Measurements from ENCODE around the gene PLEKHG4B. TPM values are rescaled to one million over a fixed set of nuclear protein-coding genes. Genes with fewer than 3 reads are reported as not detected.

PLEKHG4B gene
- total RNA-seq, 1 experiment from 2014 or later = 0.02 TPM

GRCh38 chr5:70440-70839 is 21.5 kb upstream of the PLEKHG4B start:
- no peak overlapping the region for H3K9ac ChIP-seq (ENCODE audit: low read length)
- no peak for ATAC-seq
- H3K4me2 ChIP-seq (ENCODE audit: low read length) = no peak overlapping the region
- no TSS peak for BruUV-seq (replicated peaks)
- POLR2A ChIA-PET = no interaction called here
- no peaks in the 10 kb centered on the region for H4K20me1 ChIP-seq (ENCODE audit: insufficient read depth)
- H3K4me3 ChIP-seq (replicated peaks in 1 of 2; ENCODE audit: low read depth in 1 of 2, low read length in 2 of 2) = no peak overlapping the region
- no peak overlapping the region for H3K27ac ChIP-seq (ENCODE audit: low read depth, low read length)
- H3K9me2 ChIP-seq (ENCODE audit: insufficient read depth) = no peaks in the 10 kb centered on the region
- RAD21 ChIA-PET (ENCODE audit: low non-redundant PET in 1 of 2, low total read pairs in 2 of 2, uncharacterized antibody in 2 of 2, unreplicated experiment in 2 of 2) = no interaction called here
- DNase-seq (ENCODE audit: low read depth, low spot score) = no peak
- H2AFZ ChIP-seq (ENCODE audit: low read depth, low read length, poor library complexity, severe bottlenecking) = no peak overlapping the region
- H3K4me1 ChIP-seq (ENCODE audit: control insufficient read depth in 1 of 2, insufficient read depth in 2 of 2, low read length in 2 of 2) = no peaks in the 10 kb centered on the region
- TF ChIP-seq EZH2 (IDR thresholded peaks at IDR 0.05) = no peak
- no peak for TF ChIP-seq MAX (IDR thresholded peaks at IDR 0.05)
- TF ChIP-seq JUND (IDR thresholded peaks at IDR 0.05) = no peak
- no peak for TF ChIP-seq RAD21 (IDR thresholded peaks at IDR 0.05; ENCODE audit: low read depth)
- TF ChIP-seq SP1 (IDR thresholded peaks at IDR 0.05; ENCODE audit: low read depth) = no peak
- TF ChIP-seq ELF1 (IDR thresholded peaks at IDR 0.05; ENCODE audit: borderline replicate concordance, low read depth) = no peak
- no peak for TF ChIP-seq ZNF274 (IDR thresholded peaks at IDR 0.05; ENCODE audit: low read depth, low read length)
- TF ChIP-seq YY1 (IDR thresholded peaks at IDR 0.05; ENCODE audit: extremely low read depth, insufficient replicate concordance, low read depth, low read length) = no peak
- TF ChIP-seq ATF3 (IDR thresholded peaks at IDR 0.05) = no peak
- TF ChIP-seq CTCF (IDR thresholded peaks at IDR 0.05 in 2 of 3, conservative IDR thresholded peaks at IDR 0.05 in 1 of 3; ENCODE audit: borderline replicate concordance in 1 of 3, insufficient read depth in 1 of 3, low read depth in 2 of 3, low read length in 2 of 3) = no peak
- TF ChIP-seq ZBTB33 (IDR thresholded peaks at IDR 0.05; ENCODE audit: extremely low read depth, insufficient replicate concordance, low read length) = no peak
- no peak for TF ChIP-seq TCF7L2 (IDR thresholded peaks at IDR 0.05; ENCODE audit: borderline replicate concordance, extremely low read depth, insufficient read depth, insufficient read length)
- no peak for TF ChIP-seq SRF (IDR thresholded peaks at IDR 0.05; ENCODE audit: low read depth)
- no peak for TF ChIP-seq POLR2AphosphoS5 (IDR thresholded peaks at IDR 0.05; ENCODE audit: low read depth, low read length)
- no peak for TF ChIP-seq POLR2A (IDR thresholded peaks at IDR 0.05; ENCODE audit: borderline replicate concordance, extremely low read depth, insufficient read depth, insufficient read length)
- TF ChIP-seq FOSL1 (IDR thresholded peaks at IDR 0.05; ENCODE audit: low read depth) = no peak
- TF ChIP-seq ZFX (IDR thresholded peaks at IDR 0.05) = no peak
- TF ChIP-seq CEBPB (IDR thresholded peaks at IDR 0.05; ENCODE audit: low read depth) = no peak
- TF ChIP-seq EZH2phosphoT487 (IDR thresholded peaks at IDR 0.05; ENCODE audit: borderline replicate concordance) = no peak
- H3K36me3 ChIP-seq (ENCODE audit: control insufficient read depth in 1 of 2, insufficient read depth in 2 of 2, low read length in 2 of 2) = no peaks in the 10 kb centered on the region
- CTCF ChIA-PET = no interaction called here
- no peaks in the 10 kb centered on the region for H3K9me3 ChIP-seq (ENCODE audit: control insufficient read depth in 1 of 2, insufficient read depth in 1 of 2, low read depth in 1 of 2, low read length in 2 of 2)
- intact Hi-C loops (cut with micrococcal nuclease) = no loop called here
- H3K79me2 ChIP-seq (ENCODE audit: insufficient read depth, low read length) = no peaks in the 10 kb centered on the region
- H3K27me3 ChIP-seq (ENCODE audit: insufficient read depth, low read length) = no peaks in the 10 kb centered on the region

Data from HCT116 (cell line).